ENCODE data around the gene HOXB5. TPM values are rescaled to one million over a fixed set of nuclear protein-coding genes. Genes with fewer than 3 reads are reported as not detected.

HOXB5 gene
- total RNA-seq, 8 experiments from 2014 or later: 1.0 to 51.9 (median 15.8) TPM

DNA sequence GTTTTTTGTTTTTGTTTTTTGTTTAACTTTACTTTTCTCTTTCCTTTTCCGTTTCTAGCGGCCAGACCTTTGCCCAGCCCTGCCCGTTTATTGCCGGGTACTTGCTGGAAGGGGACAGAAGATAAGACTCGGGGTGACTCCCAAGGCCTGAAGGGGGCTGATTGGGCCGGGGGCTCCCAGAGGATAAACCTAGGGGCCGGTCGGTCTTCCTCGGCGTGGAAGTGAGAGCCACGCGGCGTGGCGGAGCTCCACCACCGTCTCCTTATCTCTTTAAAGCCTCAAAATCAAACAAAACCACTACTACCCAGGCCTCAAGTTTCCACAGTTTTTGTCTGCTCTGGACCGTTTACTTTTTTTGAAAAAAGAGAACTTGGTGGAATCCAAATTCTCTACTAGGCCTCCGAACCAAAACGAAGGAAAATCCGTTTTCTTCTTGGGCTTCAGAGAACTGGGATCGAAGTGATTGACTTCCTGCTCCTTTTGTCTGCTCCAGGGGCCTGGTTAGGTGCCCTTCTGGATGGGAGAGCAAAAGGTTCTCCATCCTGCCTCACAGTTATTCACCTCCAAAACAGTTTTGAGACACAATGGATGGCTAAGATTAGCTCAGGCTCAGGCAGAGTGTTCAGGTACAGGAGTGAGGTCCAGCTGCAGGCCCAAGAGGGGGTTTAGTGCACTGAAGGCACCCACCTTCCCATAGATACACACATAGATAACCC is 41.1 kb upstream of the HOXB5 start:
- WGBS, 10 experiments: 16 to 88% (median 36%) methylated on average over 2 to 10 of the region's 20 CpGs; no CpG with 5 or more reads in 2 of the 10 experiments
- in situ Hi-C loops (cut with MboI; ENCODE audit: low pct_unique_long_range_greater_than_20kb in 2 of 9, low sequenced_read_pairs in 9 of 9, unreplicated experiment in 9 of 9): loop anchor here in 1 of 9 experiments (25.0 kb wide), 1 partner anchor 103 kb away; the partner anchor contains the start of gene HOXB13
- no peak overlapping the region for H3K27ac ChIP-seq
- peaks cover 2 to 3% of the 10 kb centered on the region in 2 donors for H3K4me1 ChIP-seq (replicated peaks in 1 of 2)
- no peak overlapping the region for H3K4me3 ChIP-seq
- no peak for ATAC-seq (replicated peaks in 6 of 8)

- in situ Hi-C loops (cut with MboI; ENCODE audit: low pct_unique_long_range_greater_than_20kb in 2 of 9, low sequenced_read_pairs in 9 of 9, unreplicated experiment in 9 of 9): loop anchor here in 1 of 9 experiments (25.0 kb wide), 1 partner anchor 104 kb away; the partner anchor contains the start of gene HOXB13
Observed at GRCh38 chr17:48633266-48633677, 39.7 kb upstream of the HOXB5 start.

GRCh38 chr17:48632579-48633265 is 39.1 kb upstream of the HOXB5 start:
- H3K27ac ChIP-seq: no peak overlapping the region
- peaks cover 8 to 17% of the 10 kb centered on the region in 2 donors for H3K4me1 ChIP-seq (replicated peaks in 1 of 2)
- in situ Hi-C loops (cut with MboI; ENCODE audit: low pct_unique_long_range_greater_than_20kb in 2 of 9, low sequenced_read_pairs in 9 of 9, unreplicated experiment in 9 of 9): loop anchor here in 1 of 9 experiments (25.0 kb wide), 1 partner anchor 105 kb away; the partner anchor contains the start of gene HOXB13
- WGBS, 10 experiments: 6 to 80% (median 32%) methylated on average over 1 to 7 of the region's 7 CpGs; no CpG with 5 or more reads in 1 of the 10 experiments
- ATAC-seq (replicated peaks in 6 of 8): no peak
- H3K4me3 ChIP-seq: no peak overlapping the region

More at GRCh38 chr17:48633266-48633677, 39.7 kb upstream of the HOXB5 start:
- WGBS, 10 experiments: 0 to 82% (median 31%) methylated on average over 2 to 19 of the region's 35 CpGs; no CpG with 5 or more reads in 3 of the 10 experiments
- ATAC-seq (replicated peaks in 6 of 8): no peak
- H3K27ac ChIP-seq: no peak overlapping the region
- H3K4me1 ChIP-seq (replicated peaks in 1 of 2): peaks cover 3 to 11% of the 10 kb centered on the region in 2 donors
- peak overlapping the region in 1 of 5 donors; percentile 11 for H3K4me3 ChIP-seq

DNA sequence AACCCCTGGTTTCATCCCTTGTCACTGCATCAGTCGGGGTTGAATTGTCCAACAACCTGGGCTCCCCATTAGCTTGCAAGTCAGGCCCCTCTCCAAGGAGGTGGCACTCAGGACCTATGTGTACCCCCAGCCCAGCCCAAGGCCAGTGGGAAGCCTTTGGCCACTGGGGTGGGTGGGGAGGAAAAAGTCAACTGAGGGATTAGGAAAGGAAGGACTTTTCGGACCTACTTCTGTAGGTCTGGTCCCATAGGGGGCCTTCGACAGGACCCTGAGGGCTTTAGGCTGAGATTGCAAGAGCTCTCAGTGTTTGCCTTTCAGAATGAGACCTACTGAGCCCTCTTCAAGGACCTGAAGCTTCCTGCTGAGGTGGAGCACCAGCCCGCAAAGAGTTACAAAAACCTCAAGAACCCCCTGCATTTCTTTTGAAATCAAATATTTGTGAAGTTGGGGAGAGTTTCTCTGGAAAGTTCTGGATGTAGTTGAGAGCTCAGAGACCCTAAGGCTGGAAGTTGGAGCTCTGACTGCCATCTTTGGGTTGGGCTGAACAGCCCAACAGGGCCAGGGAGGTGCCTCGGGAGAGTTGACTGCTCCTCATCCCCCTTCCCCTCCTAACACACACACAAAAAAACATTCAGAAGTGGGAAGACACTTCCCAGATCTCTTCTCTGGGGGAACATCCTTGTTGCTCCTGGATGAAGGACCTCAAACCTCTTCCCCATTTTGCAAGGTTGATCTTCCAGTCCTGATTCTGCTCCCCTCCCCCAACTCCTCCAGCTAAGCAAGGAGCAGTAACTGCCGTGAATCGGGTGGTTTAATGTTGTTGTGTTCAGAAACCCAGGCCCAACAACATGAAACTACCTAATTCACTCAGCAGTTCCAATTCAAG is 38.4 kb upstream of the HOXB5 start:
- in situ Hi-C loops (cut with MboI; ENCODE audit: low pct_unique_long_range_greater_than_20kb in 2 of 9, low sequenced_read_pairs in 9 of 9, unreplicated experiment in 9 of 9): loop anchor here in 1 of 9 experiments (25.0 kb wide), 1 partner anchor 105 kb away; the partner anchor contains the start of gene HOXB13
- 0 to 40% (median 20%) methylated on average over 1 to 4 of the region's 7 CpGs; no CpG with 5 or more reads in 3 of the 10 experiments for WGBS, 10 experiments
- ATAC-seq (replicated peaks in 6 of 8): no peak
- Histone ChIP-seq H3K4me1 (replicated peaks in 1 of 2) (peaks cover 16 to 25% of the 10 kb centered on the region in 2 donors), H3K4me3 (no peak overlapping the region), H3K27ac (no peak overlapping the region)

DNA sequence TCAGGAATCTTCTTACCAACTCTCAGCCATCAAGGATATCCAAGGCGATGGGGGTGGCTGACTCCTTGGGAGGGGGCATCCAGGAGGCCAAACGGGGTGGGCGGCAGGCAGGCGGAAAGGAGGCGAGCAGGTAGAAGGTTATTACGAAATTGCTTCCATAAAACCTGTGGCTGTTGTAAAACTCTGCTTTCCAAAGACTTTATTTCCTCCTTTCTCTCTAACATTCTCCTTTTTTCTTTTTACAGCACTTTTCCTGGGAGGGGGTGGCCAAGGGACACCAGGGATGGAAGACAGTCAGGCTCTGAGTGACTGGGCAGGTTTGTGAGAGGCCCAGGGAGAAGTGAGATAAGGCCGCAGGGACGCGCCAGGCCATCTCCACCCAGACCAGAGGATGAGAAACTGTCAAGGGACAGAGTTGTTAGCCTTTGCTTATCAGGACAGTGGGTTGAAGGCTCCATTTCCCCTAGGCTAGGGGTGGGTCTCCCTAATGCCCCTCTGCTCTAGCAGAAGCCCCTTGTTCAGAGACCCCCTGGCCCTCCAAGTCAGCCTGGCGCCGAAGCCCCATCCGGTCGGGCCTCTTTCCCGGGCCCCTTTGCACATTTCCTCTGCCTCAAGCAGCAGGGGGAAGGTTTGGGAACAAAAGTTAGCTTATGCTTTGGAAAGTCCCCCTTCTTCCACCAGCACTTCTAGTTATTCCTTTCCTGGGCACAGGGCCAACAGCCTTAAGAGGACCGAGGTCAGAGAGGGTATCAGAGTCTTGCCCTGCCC is 37.5 kb upstream of the HOXB5 start:
- in situ Hi-C loops (cut with MboI; ENCODE audit: low pct_unique_long_range_greater_than_20kb in 2 of 9, low sequenced_read_pairs in 9 of 9, unreplicated experiment in 9 of 9): loop anchor here in 1 of 9 experiments (25.0 kb wide), 1 partner anchor 106 kb away; the partner anchor contains the start of gene HOXB13
- H3K4me3 ChIP-seq: no peak overlapping the region
- 18 to 100% (median 45%) methylated on average over 1 to 7 of the region's 15 CpGs; no CpG with 5 or more reads in 1 of the 10 experiments for WGBS, 10 experiments
- H3K27ac ChIP-seq: no peak overlapping the region
- no peak for ATAC-seq (replicated peaks in 6 of 8)
- H3K4me1 ChIP-seq (replicated peaks in 1 of 2): peaks cover 15 to 24% of the 10 kb centered on the region in 2 donors

- ATAC-seq (replicated peaks in 6 of 8): no peak
- Histone ChIP-seq H3K4me3 (no peak overlapping the region), H3K27ac (no peak overlapping the region), H3K4me1 (replicated peaks in 1 of 2) (peaks cover 15 to 23% of the 10 kb centered on the region in 2 donors)
- in situ Hi-C loops (cut with MboI; ENCODE audit: low pct_unique_long_range_greater_than_20kb in 2 of 9, low sequenced_read_pairs in 9 of 9, unreplicated experiment in 9 of 9): loop anchor here in 1 of 9 experiments (25.0 kb wide), 1 partner anchor 107 kb away; the partner anchor contains the start of gene HOXB13
- WGBS, 10 experiments: 17 to 86% (median 43%) methylated on average over 3 to 13 of the region's 15 CpGs; no CpG with 5 or more reads in 1 of the 10 experiments
Observed at GRCh38 chr17:48630009-48630924, 36.7 kb upstream of the HOXB5 start.

GRCh38 chr17:48629411-48629759 is 35.8 kb upstream of the HOXB5 start:
- in situ Hi-C loops (cut with MboI; ENCODE audit: low pct_unique_long_range_greater_than_20kb in 2 of 9, low sequenced_read_pairs in 9 of 9, unreplicated experiment in 9 of 9): loop anchor here in 2 of 9 experiments (10.0 to 25.0 kb wide), 2 partner anchors 108 to 475 kb away; partner anchors contain the start of gene HOXB13 (in 1 of the 2)
- Histone ChIP-seq H3K27ac (no peak overlapping the region), H3K4me3 (no peak overlapping the region), H3K4me1 (replicated peaks in 1 of 2) (peaks cover 15 to 23% of the 10 kb centered on the region in 2 donors)
- 0 to 49% (median 30%) methylated on average over 1 to 5 of the region's 5 CpGs; no CpG with 5 or more reads in 2 of the 10 experiments for WGBS, 10 experiments
- ATAC-seq (replicated peaks in 6 of 8): no peak

DNA sequence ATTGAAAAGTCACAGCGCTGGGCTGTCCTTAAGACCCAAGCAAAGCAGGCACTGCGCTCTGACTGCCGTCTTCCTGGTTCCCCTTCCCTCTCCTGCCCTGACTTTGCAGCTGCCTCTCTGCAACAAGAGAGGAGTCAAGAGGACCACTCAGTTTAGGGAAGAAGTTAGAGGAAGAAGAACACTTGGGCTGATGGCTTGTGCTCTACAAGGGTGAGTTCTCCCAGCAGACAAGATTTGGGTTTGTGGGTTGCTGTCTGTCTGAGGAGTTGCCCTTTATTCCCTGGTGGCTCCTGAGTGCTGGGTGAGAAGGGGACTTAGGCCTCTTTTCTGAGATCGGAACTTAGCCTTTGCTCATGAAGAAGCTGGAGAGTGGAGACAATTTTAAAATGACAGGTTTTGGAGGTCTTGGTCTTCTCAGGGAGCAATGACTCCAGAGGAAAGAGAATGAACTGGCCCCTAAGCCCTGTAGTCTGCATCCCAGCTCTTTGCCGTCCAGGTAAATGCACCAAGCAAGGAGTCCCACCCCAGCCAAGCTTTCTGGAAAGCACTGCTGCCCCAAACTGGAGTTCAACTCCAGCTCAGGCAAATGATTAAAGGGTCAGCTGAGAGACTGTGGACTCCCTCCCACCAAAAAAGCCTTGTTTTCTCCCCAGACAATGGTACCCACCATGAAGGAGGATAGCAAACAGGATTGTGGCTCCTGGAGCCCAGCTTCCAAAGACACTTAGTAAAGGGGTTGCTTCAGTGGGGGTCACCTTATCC is 35.3 kb upstream of the HOXB5 start:
- Histone ChIP-seq H3K4me1 (replicated peaks in 1 of 2) (peaks cover 15 to 23% of the 10 kb centered on the region in 2 donors), H3K4me3 (no peak overlapping the region), H3K27ac (no peak overlapping the region)
- WGBS, 10 experiments: 7 to 80% (median 34%) methylated on average over 1 to 5 of the region's 5 CpGs; no CpG with 5 or more reads in 2 of the 10 experiments
- ATAC-seq (replicated peaks in 6 of 8): no peak
- in situ Hi-C loops (cut with MboI; ENCODE audit: low pct_unique_long_range_greater_than_20kb in 2 of 9, low sequenced_read_pairs in 9 of 9, unreplicated experiment in 9 of 9): loop anchor here in 2 of 9 experiments (10.0 to 25.0 kb wide), 2 partner anchors 108 to 474 kb away; partner anchors contain the start of gene HOXB13 (in 1 of the 2)

DNA sequence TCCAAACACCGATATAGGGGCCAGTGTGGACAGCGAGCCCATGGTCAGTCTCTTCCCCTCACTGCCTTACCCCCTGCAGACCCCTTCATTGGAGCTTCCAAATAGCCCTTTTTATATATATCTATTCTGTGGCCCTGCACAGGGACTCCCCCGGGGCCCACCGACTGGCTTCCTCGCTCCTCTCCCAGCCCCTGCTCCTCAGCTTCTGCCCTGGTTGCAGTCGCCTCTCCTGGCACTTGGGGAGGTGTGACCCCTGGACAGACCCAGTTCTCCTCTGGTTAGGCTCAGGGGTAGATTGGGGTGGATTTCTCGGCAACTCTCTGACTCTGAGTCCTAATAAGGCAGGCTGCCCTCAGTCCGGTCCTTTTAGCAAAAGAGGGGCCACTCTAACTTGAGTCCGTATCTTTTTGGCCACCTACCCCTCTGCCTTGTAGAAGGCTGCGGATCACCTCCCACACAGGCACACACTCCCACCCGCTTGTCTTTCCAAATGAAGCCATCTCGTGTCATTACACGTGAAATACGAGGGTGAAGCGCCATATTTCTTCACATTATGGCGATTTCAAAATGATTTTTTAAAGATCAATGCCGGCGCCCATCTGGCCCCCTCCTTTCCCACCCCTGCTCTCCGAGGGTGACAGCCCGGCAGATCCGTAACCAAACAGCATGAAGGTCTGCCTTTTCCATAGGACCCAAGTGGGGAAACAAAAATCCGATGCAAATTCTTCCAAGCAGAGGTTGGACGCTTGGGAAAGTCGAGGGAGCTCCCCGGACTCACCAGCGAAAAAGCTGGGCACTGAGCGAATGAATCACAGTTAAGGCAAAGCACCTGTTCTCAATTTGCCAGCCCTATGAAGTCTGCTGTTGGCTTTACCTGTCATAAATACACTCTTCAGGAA is 34.3 kb upstream of the HOXB5 start:
- Histone ChIP-seq H3K27ac (peak overlapping the region; percentile 88 to 96), H3K4me3 (peak overlapping the region in 1 of 5 donors; percentile 80), H3K4me1 (replicated peaks in 1 of 2) (peaks cover 15 to 23% of the 10 kb centered on the region in 2 donors)
- no peak for ATAC-seq (replicated peaks in 6 of 8)
- in situ Hi-C loops (cut with MboI; ENCODE audit: low pct_unique_long_range_greater_than_20kb in 2 of 9, low sequenced_read_pairs in 9 of 9, unreplicated experiment in 9 of 9): loop anchor here in 2 of 9 experiments (10.0 to 25.0 kb wide), 2 partner anchors 109 to 473 kb away; partner anchors contain the start of gene HOXB13 (in 1 of the 2)
- WGBS, 10 experiments: 7 to 53% (median 29%) methylated on average over 2 to 14 of the region's 27 CpGs
